Stimulated activated CD4-positive, alpha-beta T cell treated with anti-CD3 and anti-CD28 coated beads, Interleukin-12 subunit alpha, Interleukin-12 subunit beta, amount 100 ng/mL, for 48 hours (primary cell): ENCODE data around the gene IFT122.
"Not testable (repeated sequence)": the region's sequence is repeated elsewhere in the genome, so short reads cannot be mapped to it uniquely, and the experiment has no call there.

ENCODE experiments used
- DNase-seq, 3 donors: peaks; one replicate each; pipeline ENCODE4 v3.0.0-alpha.2; 2020; ENCODE audit warnings: low read depth in 2 of 3, low spot score in 1 of 3

IFT122 gene

DNA sequence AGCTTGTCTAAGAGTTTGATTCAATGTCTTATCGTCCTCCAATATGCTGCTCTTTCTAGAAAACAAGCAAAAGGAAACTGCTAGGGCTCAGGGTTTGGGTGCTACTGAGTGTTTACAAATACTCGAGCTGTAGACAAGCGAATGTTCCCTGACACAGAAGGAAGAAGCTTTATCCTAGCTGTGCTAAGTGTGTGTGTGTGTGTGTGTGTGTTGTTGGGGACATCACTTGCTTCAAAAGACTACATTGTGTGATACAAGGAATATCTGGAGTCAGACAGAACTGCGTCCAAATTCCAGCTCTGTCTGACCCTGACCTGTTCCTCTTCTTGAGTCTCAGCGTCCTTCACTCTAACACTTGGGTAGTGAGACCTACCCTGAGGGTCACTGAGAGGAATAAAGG lies 54.5 kb downstream of the IFT122 start:
- not testable (repeated sequence) for DNase-seq

DNA sequence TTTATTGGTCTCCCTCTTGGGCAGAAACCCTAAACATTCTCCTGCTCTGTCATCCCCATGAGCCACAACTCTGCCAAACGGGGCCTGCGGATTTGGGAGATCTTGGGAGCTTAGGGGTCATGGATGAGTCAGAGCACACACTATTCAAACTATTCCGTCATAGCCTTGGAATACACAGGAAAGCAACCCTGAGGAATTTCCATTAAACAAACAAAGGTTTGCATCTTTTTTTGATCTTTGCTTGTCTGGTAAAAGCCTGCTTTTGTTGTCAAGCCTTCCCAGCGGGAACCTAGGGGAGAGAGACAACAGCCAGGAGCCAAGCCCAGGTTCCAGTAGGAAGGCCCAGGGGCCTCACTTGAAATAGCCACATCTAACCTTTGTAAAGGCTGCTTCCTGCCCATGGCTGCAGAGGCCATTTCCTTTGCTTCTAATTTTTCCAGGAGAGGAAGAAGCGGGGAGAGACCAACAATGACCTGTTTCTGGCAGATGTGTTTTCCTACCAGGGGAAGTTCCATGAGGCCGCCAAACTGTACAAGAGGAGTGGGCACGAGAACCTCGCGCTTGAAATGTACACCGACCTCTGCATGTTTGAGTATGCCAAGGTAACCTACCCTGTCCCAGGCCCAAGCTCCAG lies 55.1 kb downstream of the IFT122 start:
- not testable (repeated sequence) for DNase-seq

DNA sequence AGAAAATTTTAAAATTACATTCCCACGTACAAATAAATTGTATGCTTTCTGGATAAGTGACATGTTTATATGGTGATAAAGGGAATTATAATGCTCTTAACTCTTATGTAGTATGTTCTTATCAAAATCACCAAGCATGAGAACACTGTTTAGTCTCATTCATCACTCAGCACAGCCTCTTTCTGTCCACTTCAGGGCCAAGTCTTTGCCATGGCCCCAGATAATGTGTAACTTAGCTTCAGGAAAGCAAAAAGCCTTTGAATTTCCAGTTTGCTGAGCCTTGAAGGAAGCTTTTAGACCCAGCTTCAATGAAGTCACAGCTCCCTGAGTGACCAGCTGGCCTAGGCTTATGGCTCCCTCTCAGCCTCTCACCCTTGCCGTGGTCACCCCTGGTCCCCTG lies 57.9 kb downstream of the IFT122 start:
- not testable (repeated sequence) for DNase-seq

DNA sequence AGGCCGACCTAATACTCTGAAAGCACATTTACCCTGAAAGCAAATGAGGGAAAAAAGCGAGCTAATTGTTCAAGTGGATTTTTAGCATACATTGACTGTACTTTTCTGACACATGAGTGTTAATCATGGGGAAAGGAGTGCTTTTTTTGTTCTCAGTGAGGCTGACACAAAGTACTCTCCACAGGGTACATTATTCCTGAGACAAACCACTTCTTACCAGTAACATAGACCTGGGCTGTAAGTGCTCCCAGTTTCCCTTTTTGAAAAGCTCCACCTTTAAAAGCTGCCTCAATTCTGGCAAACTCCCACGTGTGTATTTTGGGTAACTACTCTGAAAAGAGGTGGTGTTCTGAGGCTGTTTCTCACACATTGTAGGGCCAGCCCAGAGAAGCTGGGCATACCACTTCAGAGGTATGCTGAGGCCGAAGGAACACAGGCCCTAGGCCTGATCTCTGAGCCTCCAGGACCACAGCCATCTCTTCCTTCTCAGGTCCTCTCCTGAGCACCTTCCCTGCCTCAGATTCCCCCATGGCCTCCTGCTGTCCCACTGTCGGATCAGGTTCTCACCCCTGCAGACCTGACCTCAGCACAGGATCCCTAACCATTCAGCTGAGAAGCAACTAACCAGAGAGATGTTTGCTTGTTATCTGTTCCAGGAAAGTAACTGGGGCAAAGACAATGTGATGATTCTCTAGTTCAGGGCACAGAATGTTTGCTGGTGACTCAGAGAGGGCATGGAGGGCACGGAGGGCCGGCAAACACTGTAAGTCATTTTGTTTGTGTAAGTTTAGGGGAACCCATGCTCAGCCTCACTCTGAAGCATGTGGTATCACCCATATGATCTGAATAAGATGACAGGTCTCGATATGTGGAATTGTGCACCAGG lies 58.8 kb downstream of the IFT122 start:
- DNase-seq, result not testable (repeated sequence)

DNA sequence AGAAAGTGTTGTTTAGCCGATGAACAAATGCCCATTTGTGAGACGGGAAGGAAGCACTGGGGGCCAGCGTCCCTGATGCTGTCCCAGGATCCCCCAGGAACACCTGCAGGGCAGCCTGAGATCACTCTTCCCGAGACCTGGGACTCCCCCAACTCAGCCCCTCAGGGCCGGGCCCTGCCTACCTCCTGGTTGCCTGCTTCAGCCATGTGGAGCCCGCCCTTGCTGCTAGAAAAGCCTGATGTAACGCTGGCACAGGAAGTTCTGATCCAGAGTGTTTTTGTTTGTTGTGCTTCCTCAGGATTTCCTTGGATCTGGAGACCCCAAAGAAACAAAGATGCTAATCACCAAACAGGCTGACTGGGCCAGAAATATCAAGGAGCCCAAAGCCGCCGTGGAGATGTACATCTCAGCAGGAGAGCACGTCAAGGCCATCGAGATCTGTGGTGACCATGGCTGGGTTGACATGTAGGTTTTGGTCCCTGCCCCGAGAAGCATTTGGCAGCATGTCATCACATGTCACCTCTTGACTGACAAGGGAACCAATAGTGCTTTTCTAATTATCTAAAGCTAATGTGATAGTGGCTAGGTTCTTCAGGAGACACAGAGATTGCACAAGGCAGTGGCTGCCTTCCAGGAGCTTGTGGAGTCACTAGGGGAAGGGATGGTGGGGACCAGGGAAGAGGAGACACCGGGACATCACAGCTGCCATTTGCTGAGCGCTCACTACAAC lies 59.7 kb downstream of the IFT122 start:
- not testable (repeated sequence) for DNase-seq

DNA sequence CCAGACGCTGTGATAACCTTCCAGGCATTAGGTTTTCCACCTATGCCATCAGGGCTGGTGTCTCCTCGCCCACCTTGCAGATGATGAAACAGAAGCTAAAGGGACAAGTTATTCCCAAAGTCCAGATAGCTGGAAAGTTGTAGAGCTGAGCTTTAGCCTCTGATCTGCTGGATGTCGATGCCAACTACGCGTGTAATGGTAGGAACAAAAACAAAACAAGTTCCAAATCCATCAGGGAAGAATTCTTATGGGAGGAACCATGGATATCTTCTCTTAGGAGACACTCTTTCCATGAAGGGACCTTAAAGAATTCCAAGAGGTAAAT lies 60.3 kb downstream of the IFT122 start:
- no peak for DNase-seq

DNA sequence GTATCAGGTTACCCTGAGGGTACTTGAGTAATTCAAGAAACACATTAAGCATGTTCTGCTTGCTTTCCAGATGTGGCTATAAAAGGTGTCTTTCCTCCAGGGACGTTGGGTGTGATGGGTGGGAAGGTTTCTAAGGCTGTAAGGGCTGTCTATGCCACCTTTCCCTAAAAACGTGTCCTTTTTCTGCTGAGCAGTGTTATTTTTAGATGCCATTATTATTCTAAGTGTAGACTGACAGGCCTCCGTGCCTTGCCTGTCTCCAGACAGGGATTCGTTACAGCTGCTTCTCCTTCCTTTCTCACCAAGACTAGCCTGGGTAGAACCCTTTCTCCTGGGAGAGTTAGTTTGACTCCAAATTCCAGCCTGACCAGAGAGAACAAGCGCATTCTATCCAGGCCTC lies 61.6 kb downstream of the IFT122 start:
- no peak for DNase-seq

DNA sequence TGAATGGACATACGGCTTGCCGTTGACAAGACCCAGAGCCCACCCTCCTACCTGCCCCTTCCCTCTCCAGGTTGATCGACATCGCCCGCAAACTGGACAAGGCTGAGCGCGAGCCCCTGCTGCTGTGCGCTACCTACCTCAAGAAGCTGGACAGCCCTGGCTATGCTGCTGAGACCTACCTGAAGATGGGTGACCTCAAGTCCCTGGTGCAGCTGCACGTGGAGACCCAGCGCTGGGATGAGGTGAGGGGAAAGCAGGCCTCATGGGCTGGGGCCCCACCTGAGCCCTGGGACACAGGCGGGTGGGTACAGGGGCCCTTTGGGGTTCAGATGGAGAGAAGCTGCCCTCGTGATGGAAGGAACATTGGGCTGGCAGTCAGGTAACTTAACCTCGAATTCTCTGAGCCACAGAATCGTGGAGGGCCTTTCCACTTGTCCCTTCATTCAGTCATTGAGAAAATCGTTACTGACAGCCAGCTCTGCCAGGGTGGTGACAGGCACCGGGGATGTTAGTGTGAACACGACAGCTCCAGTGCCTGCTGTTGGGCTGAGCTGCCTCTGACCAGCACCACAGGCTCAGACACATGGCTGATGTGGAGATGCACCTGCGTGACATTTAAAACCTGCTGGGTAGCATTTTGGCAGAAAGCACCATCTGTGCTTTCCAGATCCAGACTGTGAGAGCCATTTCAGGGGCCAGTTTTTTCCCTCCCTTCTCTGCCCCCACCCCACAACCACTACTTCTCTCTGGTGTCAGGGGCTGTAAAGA lies 62.8 kb downstream of the IFT122 start:
- no peak for DNase-seq

DNA sequence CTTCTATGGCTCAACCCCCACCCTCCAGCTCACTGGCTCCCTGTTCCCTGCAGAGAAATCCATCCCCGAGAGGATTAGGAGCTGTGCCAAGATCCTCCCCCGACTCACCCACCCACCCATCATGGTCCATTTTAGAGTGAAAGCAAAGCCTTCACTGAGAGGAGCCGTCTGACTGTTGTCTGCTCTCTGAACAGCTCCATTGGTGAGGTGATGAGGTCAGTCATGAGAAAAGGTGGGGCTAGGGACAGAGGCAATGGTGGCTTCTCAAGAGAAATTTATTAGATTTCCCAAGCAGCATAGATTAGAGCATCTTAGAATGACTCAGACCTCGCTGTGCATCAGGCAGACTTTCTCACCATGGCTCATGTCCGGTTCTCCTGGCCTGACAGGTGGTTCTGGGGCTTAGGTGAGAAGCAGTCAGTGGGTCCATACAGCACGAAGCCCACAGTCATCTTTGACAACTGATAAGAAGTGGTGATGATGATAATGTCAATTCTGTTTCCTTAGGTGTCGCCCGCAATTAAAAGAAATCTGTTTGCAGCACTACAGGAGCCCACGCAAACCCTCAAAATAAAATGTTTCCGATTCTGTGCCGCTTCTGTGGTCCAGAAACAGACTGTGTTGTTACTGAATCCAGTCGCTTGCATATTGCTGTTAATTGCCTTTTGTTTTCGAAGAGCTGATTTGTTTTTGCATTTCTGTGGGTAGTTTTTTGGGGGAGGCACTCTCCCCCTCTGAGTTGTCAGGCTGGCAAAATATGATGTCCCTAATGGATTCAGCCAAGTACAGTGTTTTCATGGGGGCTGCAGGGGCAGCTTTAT lies 63.7 kb downstream of the IFT122 start:
- no peak for DNase-seq

DNA sequence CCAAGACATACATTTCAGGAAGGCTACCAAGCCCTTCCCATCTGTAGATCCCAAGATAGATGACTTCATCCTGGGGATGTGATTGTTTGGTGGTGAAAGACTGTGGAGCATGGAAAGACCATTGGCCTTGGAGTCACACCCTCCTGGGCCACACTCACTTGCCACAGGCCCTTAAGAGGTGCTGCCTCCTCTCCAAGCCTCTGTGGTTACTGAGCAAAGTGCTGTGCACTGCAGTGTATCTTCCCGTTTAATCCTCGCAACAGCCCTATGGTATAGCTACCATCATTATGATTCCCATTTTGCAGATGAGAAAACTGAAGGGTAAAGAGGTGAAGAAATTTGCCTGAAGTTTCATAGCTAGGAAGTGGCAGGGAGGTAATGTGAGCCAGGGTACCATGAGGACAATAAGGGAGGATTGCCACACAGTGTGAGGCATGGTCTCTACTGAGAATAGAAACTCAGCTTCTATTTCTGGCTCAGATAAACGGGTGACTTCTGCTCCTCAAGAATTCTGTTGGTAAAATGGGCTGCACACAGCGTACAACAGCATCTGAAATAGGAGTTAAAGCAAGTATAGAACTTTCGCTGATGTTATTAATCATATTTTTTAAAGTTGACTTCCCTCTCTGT lies 64.6 kb downstream of the IFT122 start:
- no peak for DNase-seq

DNA sequence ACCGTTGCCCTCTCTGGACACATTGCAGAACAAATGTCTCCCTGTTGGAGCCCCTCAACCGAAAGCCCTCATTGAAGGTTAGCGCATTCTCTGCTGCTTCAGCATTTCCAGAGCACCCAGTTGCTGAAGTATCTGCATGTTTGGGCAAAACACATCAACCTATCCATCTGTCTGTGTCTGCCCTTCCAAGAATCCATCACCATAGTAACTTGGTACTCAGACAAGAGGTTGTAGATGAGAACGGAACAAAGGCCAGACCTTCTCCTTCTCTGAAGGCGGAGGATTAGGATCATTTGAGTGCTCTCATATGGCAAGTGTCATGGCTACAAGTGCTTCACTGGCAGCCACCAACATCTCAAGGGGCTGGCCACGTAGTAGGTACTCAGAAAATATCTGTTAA lies 65.3 kb downstream of the IFT122 start:
- no peak for DNase-seq

DNA sequence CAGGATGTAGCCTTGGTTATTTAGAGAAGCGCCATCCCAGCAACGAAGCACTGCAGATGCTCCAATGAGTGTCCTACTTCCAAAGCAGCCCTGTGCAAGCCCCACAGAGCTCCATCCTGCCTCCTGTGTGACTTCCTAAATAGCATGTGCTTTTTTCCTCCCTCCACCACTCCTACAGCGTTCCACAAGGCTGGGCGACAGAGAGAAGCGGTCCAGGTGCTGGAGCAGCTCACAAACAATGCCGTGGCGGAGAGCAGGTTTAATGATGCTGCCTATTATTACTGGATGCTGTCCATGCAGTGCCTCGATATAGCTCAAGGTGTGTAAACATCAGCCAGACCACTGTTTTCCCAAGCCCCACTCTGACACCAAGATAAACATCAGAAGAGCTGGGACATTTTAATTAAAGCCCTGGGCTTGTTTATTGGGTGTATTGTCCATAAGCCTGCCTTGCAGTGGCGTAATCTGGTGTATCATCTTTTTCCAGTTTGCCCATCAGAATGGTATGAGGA lies 66.3 kb downstream of the IFT122 start:
- DNase-seq, result no peak

DNA sequence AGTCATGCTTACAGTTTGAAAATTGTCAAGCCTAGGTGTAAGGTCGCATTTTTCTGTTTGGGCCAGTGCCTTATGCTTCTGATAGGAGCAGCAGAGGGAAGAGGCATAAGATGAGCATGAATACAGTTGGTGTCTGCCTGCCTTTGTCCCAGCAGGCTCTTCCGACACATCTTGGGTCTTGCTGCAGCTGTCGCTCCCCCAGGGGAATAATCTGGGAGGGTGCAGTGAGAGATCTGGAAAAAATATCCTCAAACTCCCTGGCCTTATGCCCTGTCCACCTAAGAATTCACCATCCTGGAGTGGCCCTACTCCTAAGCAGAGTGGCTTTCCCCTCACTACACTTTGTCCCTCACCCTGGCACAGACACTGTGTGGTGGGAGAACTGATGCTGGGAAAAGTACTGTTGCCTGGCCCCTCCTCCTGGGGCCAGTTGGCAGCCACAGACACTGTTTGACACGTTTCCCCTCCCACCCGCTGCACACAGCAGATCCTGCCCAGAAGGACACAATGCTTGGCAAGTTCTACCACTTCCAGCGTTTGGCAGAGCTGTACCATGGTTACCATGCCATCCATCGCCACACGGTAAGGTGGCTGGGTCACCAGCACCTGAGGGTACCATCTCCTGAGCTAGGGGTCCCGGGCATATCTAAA lies 67.3 kb downstream of the IFT122 start:
- DNase-seq, result no peak

DNA sequence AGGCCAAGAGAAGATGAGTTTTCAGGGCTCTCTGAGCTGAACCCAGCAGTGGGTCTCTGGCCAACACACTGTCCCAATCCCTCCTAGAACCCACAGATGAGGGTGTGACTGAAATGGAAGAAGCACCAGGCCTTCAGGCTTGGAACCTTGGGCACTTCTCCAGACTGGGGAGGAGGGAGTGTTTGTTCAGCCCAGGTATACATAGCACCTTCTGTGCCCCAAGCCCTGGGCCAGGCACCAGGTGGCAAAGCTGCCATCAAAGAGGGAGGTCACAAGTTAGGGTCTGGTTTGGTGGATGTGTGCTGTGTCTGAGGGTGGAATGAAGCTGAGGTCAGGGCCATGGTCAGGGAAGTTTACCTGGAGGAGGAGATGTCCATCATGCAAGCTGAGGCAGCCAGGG lies 72.6 kb downstream of the IFT122 start:
- no peak for DNase-seq

DNA sequence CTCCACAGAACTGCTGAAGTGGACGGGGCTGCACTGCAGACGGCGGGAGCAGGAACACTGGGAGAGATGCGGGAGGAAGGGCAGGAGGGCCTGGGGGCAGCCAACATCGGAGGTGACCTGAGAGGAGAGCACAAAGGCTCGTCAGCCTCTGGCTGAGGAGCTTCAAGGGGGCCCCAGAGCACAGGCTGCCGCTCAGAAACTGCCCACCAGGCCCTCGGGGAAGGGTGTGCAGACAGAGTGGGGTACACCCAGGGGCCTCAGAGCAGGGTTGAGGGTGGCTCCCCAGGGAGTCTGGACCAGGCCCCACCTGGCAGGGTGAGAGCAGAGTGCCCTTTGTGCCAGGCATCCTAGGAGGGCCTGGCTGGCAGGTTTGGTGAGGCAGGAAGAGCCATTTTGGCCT lies 73.7 kb downstream of the IFT122 start:
- no peak for DNase-seq

DNA sequence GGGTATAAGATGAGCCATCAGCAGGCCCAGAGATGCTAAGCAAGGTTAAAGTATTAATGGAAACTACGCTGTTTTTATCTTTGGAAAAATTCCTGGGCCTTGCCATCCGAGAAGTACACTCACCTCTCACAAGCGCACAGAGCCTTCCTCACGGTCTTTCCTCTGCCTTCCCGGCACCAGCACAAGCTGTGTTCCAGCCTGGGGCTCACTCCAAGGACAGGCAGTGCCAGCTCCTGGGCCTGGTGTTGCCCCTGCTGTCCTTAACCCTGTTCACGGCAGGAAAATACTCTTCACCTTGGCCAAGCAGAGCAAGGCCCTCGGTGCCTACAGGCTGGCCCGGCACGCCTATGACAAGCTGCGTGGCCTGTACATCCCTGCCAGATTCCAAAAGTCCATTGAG lies 74.1 kb downstream of the IFT122 start:
- DNase-seq, result no peak

DNA sequence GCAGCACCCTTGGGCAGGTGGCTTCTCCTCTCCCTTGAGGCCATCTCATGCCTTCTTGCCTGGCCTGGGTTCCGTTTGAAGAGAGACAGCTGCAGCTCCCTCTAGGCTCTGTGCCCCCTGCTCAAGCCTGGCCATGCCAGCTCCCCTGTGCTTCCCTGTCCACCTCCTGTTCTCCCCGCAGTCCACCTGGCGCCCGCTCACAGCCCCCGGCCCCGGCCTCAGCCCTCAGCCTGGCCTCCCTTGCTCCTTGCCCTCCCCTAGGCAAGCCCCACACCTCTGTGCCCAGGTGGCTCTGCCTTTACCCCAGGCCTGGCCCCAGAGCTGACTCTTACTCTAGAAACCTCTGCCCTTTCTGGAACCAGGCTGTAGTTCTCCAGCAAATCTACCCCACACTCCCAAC lies 74.5 kb downstream of the IFT122 start:
- no peak for DNase-seq

DNA sequence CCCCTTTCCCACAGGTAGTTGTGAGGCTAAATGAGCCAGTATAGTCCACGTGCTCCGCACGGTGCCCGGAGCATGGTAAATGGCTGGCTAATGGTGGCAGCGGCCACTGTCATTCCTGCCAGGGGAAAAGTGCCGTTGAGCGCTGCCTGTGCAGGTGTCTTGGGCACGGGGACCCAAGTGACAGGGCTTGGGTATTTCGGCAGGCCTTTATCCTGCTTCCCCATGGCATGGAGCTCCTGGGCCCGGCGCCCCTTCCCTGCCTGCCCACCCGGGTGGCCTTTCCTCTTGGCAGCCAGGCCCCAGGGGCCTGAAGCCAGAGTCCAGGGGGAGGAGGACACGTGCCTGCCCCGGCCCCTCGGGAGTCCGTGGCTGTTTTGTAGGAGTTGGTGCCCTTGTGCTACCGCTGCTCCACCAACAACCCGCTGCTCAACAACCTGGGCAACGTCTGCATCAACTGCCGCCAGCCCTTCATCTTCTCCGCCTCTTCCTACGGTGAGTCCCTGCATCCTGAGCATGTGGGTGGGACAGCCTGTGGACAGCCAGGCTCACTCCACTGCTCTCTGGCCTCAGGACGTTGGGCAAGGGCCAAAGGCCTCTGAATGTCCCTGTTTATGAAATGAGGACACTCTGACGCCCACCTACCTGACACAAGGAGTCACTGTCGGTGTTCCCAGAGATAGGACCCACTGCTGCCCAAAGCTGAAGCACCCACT lies 75.2 kb downstream of the IFT122 start:
- not testable (repeated sequence) for DNase-seq
